A549 (cell line): Measurements from ENCODE around the gene GPR35. TPM values are rescaled to one million over a fixed set of nuclear protein-coding genes. Genes with fewer than 3 reads are reported as not detected.

Experiments
- ATAC-seq, 2 experiments: fragments of 200-7000 bp in 1 of 2; fragments of >200 bp in 1 of 2; cut with Nextera tagmentation in 1 of 2; cut with Tn5 transposase in 1 of 2; 3 replicates each; pipeline versions ENCODE4 v1.8.0 to v1.9.1; 2018 to 2020; ENCODE audit warnings: mild to moderate bottlenecking in 1 of 2, moderate library complexity in 1 of 2
- CTCF ChIA-PET: fragments of 300-600 bp; sonication (Branson Sonifier 250); formaldehyde crosslinking; extraction: SDS; loops from one replicate; lab custom pipeline; 2021; ENCODE audit warnings: antibody characterized with exemption, inconsistent platforms; lab: Yijun Ruan, JAX
- POLR2A ChIA-PET: fragments of 350-600 bp; formaldehyde crosslinking; extraction: SDS; loops from one replicate; lab custom pipeline; 2021; ENCODE audit warnings: antibody characterized with exemption, inconsistent platforms; lab: Yijun Ruan, JAX
- DNase-seq, 2 experiments: peaks; one replicate each; pipeline versions ENCODE4 v3.0.0 to v3.0.0-alpha.2; 2011 to 2016; ENCODE audit warnings: low read depth in 1 of 2, low spot score in 1 of 2
- FAIRE-seq: peaks from 2 replicates; lab custom pipeline; 2011; peaks lifted over from hg19 to GRCh38; lab: Jason Lieb, UNC
- H3K27ac ChIP-seq, 2 experiments: fragments of >200 bp; sonication (Bioruptor Twin); formaldehyde crosslinking; 3 replicates each; pipeline ENCODE4 v1.5.1; 2016 to 2017
- H3K4me1 ChIP-seq: fragments of >200 bp; sonication (Bioruptor Twin); formaldehyde crosslinking; 3 replicates; pipeline ENCODE4 v1.6.1; 2016
- H3K4me2 ChIP-seq: fragments of >200 bp; sonication (Bioruptor Twin); formaldehyde crosslinking; 3 replicates; pipeline ENCODE4 v1.6.1; 2016
- H3K4me3 ChIP-seq: fragments of >200 bp; sonication (Bioruptor Twin); formaldehyde crosslinking; 3 replicates; pipeline ENCODE4 v1.5.1; 2016
- H3K9me3 ChIP-seq: fragments of >200 bp; sonication (Bioruptor Twin); formaldehyde crosslinking; 3 replicates; pipeline ENCODE4 v1.6.1; 2016
- CBX2 ChIP-seq: fragments of 200-600 bp; sonication (generic); IDR thresholded peaks from 2 replicates; pipeline ENCODE4 v1.6.1; 2016; ENCODE audit warnings: low read depth, mild to moderate bottlenecking, borderline replicate concordance
- CEBPB ChIP-seq, 2 experiments: fragments of >200 bp in 1 of 2; sonication (Bioruptor Twin) in 1 of 2; formaldehyde crosslinking in 1 of 2; IDR thresholded peaks; 2 replicates each; pipeline ENCODE4 v1.6.1; 2012 to 2016
- E2F6 ChIP-seq: IDR thresholded peaks from 2 replicates; pipeline ENCODE4 v1.6.1; 2012; ENCODE audit warnings: low read depth, borderline replicate concordance
- EHF ChIP-seq: fragments of 250-450 bp; sonication (Bioruptor Pico); IDR thresholded peaks from 2 replicates; pipeline ENCODE4 v1.5.0; 2020; ENCODE audit warnings: mild to moderate bottlenecking
- EHMT2 ChIP-seq: fragments of 200-600 bp; sonication (generic); IDR thresholded peaks from 2 replicates; pipeline ENCODE4 v1.6.1; 2016; ENCODE audit warnings: antibody characterized with exemption, low read depth, mild to moderate bottlenecking, moderate library complexity
- ELK1 ChIP-seq: fragments of 150-350 bp; IDR thresholded peaks from 2 replicates; pipeline ENCODE4 v1.6.1; 2014; ENCODE audit warnings: low read depth, mild to moderate bottlenecking, low read length
- FOSB ChIP-seq: fragments of 250-450 bp; sonication (Bioruptor Pico); IDR thresholded peaks from 2 replicates; pipeline ENCODE4 v1.5.0; 2020; ENCODE audit warnings: mild to moderate bottlenecking, moderate library complexity
- FOSL2 ChIP-seq, 2 experiments: fragments of 450-650 bp in 1 of 2; fragments of >200 bp in 1 of 2; sonication (Bioruptor Twin) in 1 of 2; formaldehyde crosslinking; IDR thresholded peaks; 2 replicates each; pipeline versions ENCODE4 v1.5.0 to v1.6.1; 2016 to 2020; ENCODE audit warnings: mild to moderate bottlenecking in 1 of 2, moderate library complexity in 1 of 2
- FOXS1 ChIP-seq: fragments of 250-450 bp; sonication (Bioruptor Pico); IDR thresholded peaks from 2 replicates; pipeline ENCODE4 v1.5.0; 2020; ENCODE audit warnings: mild to moderate bottlenecking, moderate library complexity
- HOXA7 ChIP-seq: fragments of 250-450 bp; sonication (Bioruptor Pico); IDR thresholded peaks from 2 replicates; pipeline ENCODE4 v1.5.0; 2020; ENCODE audit warnings: mild to moderate bottlenecking, moderate library complexity
- HOXB13 ChIP-seq: fragments of 250-450 bp; sonication (Bioruptor Pico); IDR thresholded peaks from 2 replicates; pipeline ENCODE4 v1.5.0; 2020; ENCODE audit warnings: low read depth, mild to moderate bottlenecking, moderate library complexity
- JUNB ChIP-seq: fragments of >200 bp; sonication (Bioruptor Twin); formaldehyde crosslinking; IDR thresholded peaks from 2 replicates; pipeline ENCODE4 v1.6.1; 2016
- KDM1A ChIP-seq: fragments of 200-600 bp; sonication (generic); IDR thresholded peaks from 2 replicates; pipeline ENCODE4 v1.6.1; 2016; ENCODE audit warnings: low read depth, mild to moderate bottlenecking
- KDM5A ChIP-seq: fragments of 200-600 bp; sonication (generic); IDR thresholded peaks from 2 replicates; pipeline ENCODE4 v1.6.1; 2016; ENCODE audit warnings: antibody characterized with exemption, mild to moderate bottlenecking
- NFE2L2 ChIP-seq: fragments of 150-350 bp; conservative IDR thresholded peaks from 2 replicates; pipeline ENCODE4 v1.6.1; 2014; ENCODE audit warnings: low read length
- NR3C1 ChIP-seq: fragments of >200 bp; sonication (Bioruptor Twin); formaldehyde crosslinking; IDR thresholded peaks from 3 replicates; pipeline ENCODE4 v1.6.1; 2017
- PBX3 ChIP-seq: IDR thresholded peaks from 2 replicates; pipeline ENCODE4 v1.6.1; 2012
- POLR2AphosphoS2 ChIP-seq: conservative IDR thresholded peaks from 2 replicates; pipeline ENCODE4 v1.6.1; 2012; ENCODE audit warnings: low read length, improper control_type of control experiment, inconsistent platforms
- REST ChIP-seq: fragments of 200-600 bp; sonication (generic); IDR thresholded peaks from 2 replicates; pipeline ENCODE4 v1.6.1; 2016; ENCODE audit warnings: antibody characterized with exemption, mild to moderate bottlenecking, moderate library complexity
- RFX5 ChIP-seq: fragments of 450-650 bp; IDR thresholded peaks from 2 replicates; pipeline ENCODE4 v1.7.1; 2014; ENCODE audit warnings: antibody characterized with exemption, mild to moderate bottlenecking, moderate library complexity
- RNF2 ChIP-seq: fragments of 200-600 bp; sonication (generic); IDR thresholded peaks from 2 replicates; pipeline ENCODE4 v1.6.1; 2016; ENCODE audit warnings: low read depth, mild to moderate bottlenecking, antibody characterized with exemption, moderate library complexity, borderline replicate concordance
- SREBF2 ChIP-seq: fragments of 450-650 bp; IDR thresholded peaks from 2 replicates; pipeline ENCODE4 v1.6.1; 2014; ENCODE audit warnings: mild to moderate bottlenecking, moderate library complexity
- ZSCAN20 ChIP-seq: fragments of 250-450 bp; sonication (Bioruptor Pico); IDR thresholded peaks from 2 replicates; pipeline ENCODE4 v1.8.0; 2022; ENCODE audit warnings: mild to moderate bottlenecking, moderate library complexity
- WGBS: methylation state at CpG from one replicate; pipeline ENCODE4 v1.1.6; 2017; ENCODE audit errors: missing lambda C conversion rate; 5-methylcytosine and 5-hydroxymethylcytosine counted together
- polyA plus RNA-seq, 4 experiments: library from polyadenylated mRNA; depleted of rRNA in 3 of 4; stranded (reverse); fragments of >200 nt; fragmentation: RNase III in 1 of 4; extraction: RNeasy Plus Mini Kit Qiagen cat#74134 plus additional on column Dnase treatment in 1 of 4; gene quantifications; 2 replicates in 3 of 4; 3 replicates in 1 of 4; pipeline ENCODE4 v1.2.3, GENCODE V29; 2011 to 2017

The GPR35 gene
- polyA plus RNA-seq, 2 of the 4 experiments (the other 2 are of a cell fraction): 0.65 to 0.90 TPM

- ATAC-seq: no peak
Observed at GRCh38 chr2:240583774-240584173, 41.5 kb upstream of the GPR35 start.

GRCh38 chr2:240584486-240585031 lies 40.7 kb upstream of the GPR35 start:
- peaks cover 36% of the 10 kb centered on the region for H3K4me1 ChIP-seq
- FAIRE-seq: no peak
- CTCF ChIA-PET: interaction anchor here (1.0 to 3.9 kb wide), 5 partner anchors 16 to 352 kb away, joined by 3 to 35 read pairs (median 4); partner anchors contain the start of gene RNPEPL1
- no peak for ATAC-seq
- WGBS: 97% methylated on average over 4 of the region's 4 CpGs
- H3K27ac ChIP-seq: no peak overlapping the region; a peak in 1 of 6 replicates
- H3K4me3 ChIP-seq: peak overlapping the region; percentile 82
- POLR2A ChIA-PET: interaction anchor here (3.2 kb wide), 1 partner anchor 23 kb away, joined by 38 read pairs; the partner anchor contains the start of gene DUSP28
- peak overlapping the region; percentile 97 for H3K4me2 ChIP-seq
- no peaks in the 10 kb centered on the region for H3K9me3 ChIP-seq
- no peak for DNase-seq
- TF ChIP-seq KDM5A: no peak
- no peak for TF ChIP-seq CEBPB (IDR thresholded peaks at IDR 0.05)
- TF ChIP-seq EHF (CRISPR knock-in tag): no peak
- no peak for TF ChIP-seq RNF2
- TF ChIP-seq CBX2: no peak
- no peak for TF ChIP-seq RFX5
- TF ChIP-seq KDM1A: no peak
- no peak for TF ChIP-seq E2F6
- no peak for TF ChIP-seq EHMT2
- TF ChIP-seq NR3C1: no peak
- no peak for TF ChIP-seq POLR2AphosphoS2
- TF ChIP-seq JUNB: no peak
- TF ChIP-seq HOXA7 (CRISPR knock-in tag): no peak
- TF ChIP-seq FOSB (CRISPR knock-in tag): no peak
- TF ChIP-seq SREBF2: no peak

More at GRCh38 chr2:240583774-240584173, 41.5 kb upstream of the GPR35 start:
- Histone ChIP-seq H3K4me3 (no peak overlapping the region), H3K9me3 (no peaks in the 10 kb centered on the region), H3K4me1 (peaks cover 44% of the 10 kb centered on the region), H3K27ac (no peak overlapping the region), H3K4me2 (no peak overlapping the region)
- POLR2A ChIA-PET: no interaction called here
- CTCF ChIA-PET: interaction anchor here (0.6 to 1.7 kb wide), 3 partner anchors 15 to 469 kb away, joined by 3 to 7 read pairs (median 4); partner anchors contain the start of gene RNPEPL1
- WGBS: 100% methylated on average over 4 of the region's 4 CpGs
- TF ChIP-seq FOSL2 (IDR thresholded peaks at IDR 0.05): no peak
- no peak for TF ChIP-seq FOSL2 (CRISPR knock-in tag; IDR thresholded peaks at IDR 0.05)
- no peak for TF ChIP-seq REST
- TF ChIP-seq ZSCAN20 (CRISPR knock-in tag): no peak
- TF ChIP-seq FOXS1 (CRISPR knock-in tag): no peak
- no peak for TF ChIP-seq E2F6
- TF ChIP-seq NFE2L2: no peak
- no peak for TF ChIP-seq HOXB13
- TF ChIP-seq ELK1: no peak
- TF ChIP-seq HOXA7 (CRISPR knock-in tag): no peak
- no peak for TF ChIP-seq PBX3
- DNase-seq: no peak
- no peak for FAIRE-seq
